Retina (tissue), 1 donor: Measurements from ENCODE around the gene MBL2.

Source experiments
- DNase-seq: peaks from one replicate; pipeline ENCODE4 v3.0.0-alpha.2; 2016

MBL2 gene

GRCh38 chr10:52739380-52740154, 33.0 kb downstream of the MBL2 start:
- DNase-seq, result no peak

- no peak for DNase-seq
Observed at GRCh38 chr10:52738951-52739350, 33.6 kb downstream of the MBL2 start.

- peak; percentile 42 for DNase-seq
Observed at GRCh38 chr10:52729271-52730104, 43.1 kb downstream of the MBL2 start.

GRCh38 chr10:52720018-52720417, 52.6 kb downstream of the MBL2 start:
- no peak for DNase-seq
